ENCODE results near the gene KPRP. TPM values are rescaled to one million over a fixed set of nuclear protein-coding genes. Genes with fewer than 3 reads are reported as not detected.

Gene KPRP, protein sequence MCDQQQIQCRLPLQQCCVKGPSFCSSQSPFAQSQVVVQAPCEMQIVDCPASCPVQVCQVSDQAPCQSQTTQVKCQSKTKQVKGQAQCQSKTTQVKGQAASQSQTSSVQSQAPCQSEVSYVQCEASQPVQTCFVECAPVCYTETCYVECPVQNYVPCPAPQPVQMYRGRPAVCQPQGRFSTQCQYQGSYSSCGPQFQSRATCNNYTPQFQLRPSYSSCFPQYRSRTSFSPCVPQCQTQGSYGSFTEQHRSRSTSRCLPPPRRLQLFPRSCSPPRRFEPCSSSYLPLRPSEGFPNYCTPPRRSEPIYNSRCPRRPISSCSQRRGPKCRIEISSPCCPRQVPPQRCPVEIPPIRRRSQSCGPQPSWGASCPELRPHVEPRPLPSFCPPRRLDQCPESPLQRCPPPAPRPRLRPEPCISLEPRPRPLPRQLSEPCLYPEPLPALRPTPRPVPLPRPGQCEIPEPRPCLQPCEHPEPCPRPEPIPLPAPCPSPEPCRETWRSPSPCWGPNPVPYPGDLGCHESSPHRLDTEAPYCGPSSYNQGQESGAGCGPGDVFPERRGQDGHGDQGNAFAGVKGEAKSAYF
- not detected in 2 replicates for total RNA-seq

DNA sequence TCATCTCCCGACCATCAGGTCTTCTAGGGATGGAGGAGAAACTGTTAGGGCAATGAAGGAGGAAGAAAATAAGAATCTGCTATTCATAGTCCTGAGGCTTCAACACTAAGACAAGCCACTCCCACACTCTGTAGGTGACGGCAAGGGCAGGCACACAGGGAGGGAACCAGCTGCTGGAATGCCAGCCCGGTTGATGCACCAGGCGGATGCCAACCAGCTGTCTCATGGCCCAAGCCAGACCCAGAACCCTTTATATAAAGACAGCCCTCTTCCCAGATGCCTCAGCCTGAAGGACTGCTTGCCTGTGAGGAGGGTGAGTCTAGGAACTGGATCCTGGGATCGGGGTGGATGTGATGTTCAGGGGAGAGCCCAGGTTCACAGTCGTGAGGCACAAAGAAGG, at the start of gene KPRP:
KPRP (plus strand) TSS at position 279 of the 400 bp plus-strand sequence. CDS start 1,564 bp downstream, outside the sequence.
- H3K4me3 ChIP-seq (ENCODE audit: low read depth, low read length) = no peak within 1 kb of the TSS
- FAIRE-seq (peak; percentile 97), DNase-seq (ENCODE audit: low read depth) (no peak)
- H3K36me3 ChIP-seq (ENCODE audit: control insufficient read depth, insufficient read depth, low read length) = no peaks in the 10 kb centered on the region
- TF ChIP-seq, protein P1, sequence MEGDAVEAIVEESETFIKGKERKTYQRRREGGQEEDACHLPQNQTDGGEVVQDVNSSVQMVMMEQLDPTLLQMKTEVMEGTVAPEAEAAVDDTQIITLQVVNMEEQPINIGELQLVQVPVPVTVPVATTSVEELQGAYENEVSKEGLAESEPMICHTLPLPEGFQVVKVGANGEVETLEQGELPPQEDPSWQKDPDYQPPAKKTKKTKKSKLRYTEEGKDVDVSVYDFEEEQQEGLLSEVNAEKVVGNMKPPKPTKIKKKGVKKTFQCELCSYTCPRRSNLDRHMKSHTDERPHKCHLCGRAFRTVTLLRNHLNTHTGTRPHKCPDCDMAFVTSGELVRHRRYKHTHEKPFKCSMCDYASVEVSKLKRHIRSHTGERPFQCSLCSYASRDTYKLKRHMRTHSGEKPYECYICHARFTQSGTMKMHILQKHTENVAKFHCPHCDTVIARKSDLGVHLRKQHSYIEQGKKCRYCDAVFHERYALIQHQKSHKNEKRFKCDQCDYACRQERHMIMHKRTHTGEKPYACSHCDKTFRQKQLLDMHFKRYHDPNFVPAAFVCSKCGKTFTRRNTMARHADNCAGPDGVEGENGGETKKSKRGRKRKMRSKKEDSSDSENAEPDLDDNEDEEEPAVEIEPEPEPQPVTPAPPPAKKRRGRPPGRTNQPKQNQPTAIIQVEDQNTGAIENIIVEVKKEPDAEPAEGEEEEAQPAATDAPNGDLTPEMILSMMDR (IDR thresholded peaks at IDR 0.05; ENCODE audit: insufficient read depth, low read length, severe bottlenecking) = no peak
- H3K27me3 ChIP-seq (ENCODE audit: control insufficient read depth, insufficient read depth, low read length) = no peaks in the 10 kb centered on the region

DNA sequence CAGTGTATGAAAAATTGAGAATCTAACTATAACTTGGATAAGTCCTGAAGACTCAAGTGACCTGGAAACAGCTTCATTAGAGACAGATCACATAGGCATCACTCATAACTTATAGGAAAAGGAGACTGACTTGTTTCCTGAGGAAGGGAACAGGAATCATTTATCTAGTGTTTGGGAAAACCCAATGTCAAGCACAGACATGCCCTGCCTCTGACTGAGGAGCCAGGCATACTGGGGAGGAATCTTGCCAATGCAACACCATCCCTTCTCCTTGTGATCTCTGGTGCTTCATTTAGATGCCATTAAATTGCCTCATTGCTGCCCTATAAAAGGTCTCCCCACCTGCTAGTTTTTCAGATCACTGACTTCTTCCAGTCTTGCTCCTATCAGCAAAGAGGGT, 39.6 kb upstream of the KPRP start:
- no peak overlapping the region for H3K4me3 ChIP-seq (ENCODE audit: low read depth, low read length)
- FAIRE-seq = peak; percentile 92
- H3K27me3 ChIP-seq (ENCODE audit: control insufficient read depth, insufficient read depth, low read length) = no peaks in the 10 kb centered on the region
- no peaks in the 10 kb centered on the region for H3K36me3 ChIP-seq (ENCODE audit: control insufficient read depth, insufficient read depth, low read length)
- DNase-seq (ENCODE audit: low read depth) = peak; percentile 97
- TF ChIP-seq, protein P1 (IDR thresholded peaks at IDR 0.05; ENCODE audit: insufficient read depth, low read length, severe bottlenecking) = no peak

DNA sequence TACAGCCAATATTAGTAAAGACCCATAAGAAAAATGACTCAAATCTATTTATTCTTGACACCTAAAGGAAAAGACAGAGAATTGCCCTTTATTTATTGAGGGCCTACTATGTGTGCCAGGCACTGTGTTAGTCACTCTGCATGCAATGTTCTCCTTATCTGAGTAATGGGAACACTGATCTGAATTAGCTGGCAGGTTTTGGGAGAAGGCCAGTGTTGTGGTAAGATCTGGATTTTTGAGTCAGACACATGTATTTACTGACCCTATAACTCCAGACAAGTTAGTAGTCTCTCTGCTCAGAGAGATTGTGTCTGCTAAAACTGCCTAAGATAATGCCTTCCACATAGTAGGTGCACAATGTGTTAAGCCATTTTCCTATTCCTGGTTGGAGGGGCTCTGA, 32.6 kb upstream of the KPRP start:
- no peak overlapping the region for H3K4me3 ChIP-seq (ENCODE audit: low read depth, low read length)
- peak; percentile 36 for DNase-seq (ENCODE audit: low read depth)
- no peak for FAIRE-seq
- H3K27me3 ChIP-seq (ENCODE audit: control insufficient read depth, insufficient read depth, low read length) = no peaks in the 10 kb centered on the region
- TF ChIP-seq, protein P1 (IDR thresholded peaks at IDR 0.05; ENCODE audit: insufficient read depth, low read length, severe bottlenecking) = no peak
- no peaks in the 10 kb centered on the region for H3K36me3 ChIP-seq (ENCODE audit: control insufficient read depth, insufficient read depth, low read length)

DNA sequence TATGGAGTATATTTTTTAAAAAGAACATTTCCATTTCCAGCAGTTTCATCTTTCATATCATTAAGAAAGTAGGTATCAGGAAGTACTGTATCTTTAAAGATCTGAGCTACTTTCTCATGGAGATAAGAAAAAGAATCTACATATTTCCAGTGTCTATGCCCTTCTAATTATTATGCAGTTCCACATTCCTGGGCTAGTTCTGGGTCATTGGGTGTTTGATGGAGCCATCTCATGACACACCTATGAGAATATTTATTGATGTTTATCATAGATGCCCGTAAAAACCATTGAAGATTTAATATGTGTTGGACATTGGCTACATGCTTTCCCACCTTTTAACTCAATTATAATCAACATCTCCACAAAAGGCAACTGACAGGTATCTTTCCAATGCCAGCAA, 28.8 kb upstream of the KPRP start:
- Histone ChIP-seq H3K27me3 (ENCODE audit: control insufficient read depth, insufficient read depth, low read length) (no peaks in the 10 kb centered on the region), H3K36me3 (ENCODE audit: control insufficient read depth, insufficient read depth, low read length) (no peaks in the 10 kb centered on the region), H3K4me3 (ENCODE audit: low read depth, low read length) (no peak overlapping the region)
- no peak for FAIRE-seq
- TF ChIP-seq, protein P1 (IDR thresholded peaks at IDR 0.05; ENCODE audit: insufficient read depth, low read length, severe bottlenecking) = no peak
- no peak for DNase-seq (ENCODE audit: low read depth)

DNA sequence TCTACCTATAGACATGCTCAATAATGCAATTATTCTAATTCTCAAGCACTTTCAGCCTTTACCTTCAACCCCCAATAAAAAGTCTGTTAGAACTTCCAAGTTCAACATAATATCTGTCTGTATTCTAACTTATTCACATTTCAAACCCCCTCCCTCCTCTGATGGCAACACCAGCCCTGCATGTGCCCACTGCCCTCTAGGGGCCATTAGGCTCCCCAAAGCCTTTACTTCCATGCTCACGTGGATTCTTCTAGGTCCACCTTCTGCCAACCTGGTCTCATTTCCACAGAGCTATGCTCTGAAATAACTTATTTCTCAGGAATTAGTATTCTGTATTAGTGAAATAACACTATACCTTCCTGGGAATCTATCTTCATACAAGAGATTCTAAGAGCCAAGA, 22.2 kb upstream of the KPRP start:
- Histone ChIP-seq H3K4me3 (ENCODE audit: low read depth, low read length) (no peak overlapping the region), H3K27me3 (ENCODE audit: control insufficient read depth, insufficient read depth, low read length) (no peaks in the 10 kb centered on the region), H3K36me3 (ENCODE audit: control insufficient read depth, insufficient read depth, low read length) (no peaks in the 10 kb centered on the region)
- no peak for FAIRE-seq
- no peak for DNase-seq (ENCODE audit: low read depth)
- TF ChIP-seq, protein P1 (IDR thresholded peaks at IDR 0.05; ENCODE audit: insufficient read depth, low read length, severe bottlenecking) = peak; percentile 59

Data from bronchial epithelial cell (primary cell).